Gastrocnemius medialis (tissue), 4 donors: ENCODE results near the gene NCAPH2.

Source experiments
- CTCF ChIP-seq, 5 experiments: fragments of 450-650 bp in 3 of 5; fragments of 200-600 bp in 2 of 5; sonication (generic) in 2 of 5; IDR thresholded peaks in 4 of 5; conservative IDR thresholded peaks in 1 of 5; 1 replicate in 4 of 5; 2 replicates in 1 of 5; pipeline ENCODE4 v1.5.1; 2016 to 2019; ENCODE audit warnings: antibody characterized with exemption in 5 of 5, mild to moderate bottlenecking in 3 of 5, moderate library complexity in 3 of 5
- POLR2A ChIP-seq, 2 donors: fragments of 450-650 bp; IDR thresholded peaks; one replicate each; pipeline ENCODE4 v1.6.1; 2017; ENCODE audit warnings: antibody characterized with exemption in 2 of 2, mild to moderate bottlenecking in 2 of 2, moderate library complexity in 2 of 2

- TF ChIP-seq CTCF (IDR thresholded peaks at IDR 0.05 in 4 of 5, conservative IDR thresholded peaks at IDR 0.05 in 1 of 5) (peak in 1 of 5 experiments; percentile 23), POLR2A (IDR thresholded peaks at IDR 0.05) (peak; percentile 27 to 53)
These were observed 518 bp upstream of the NCAPH2 start, which contains the start of gene LMF2 for GRCh38 chr22:50507421-50507990.
